Type B pancreatic cell (in vitro differentiated cells): ENCODE results near the gene TCF19. TPM values are rescaled to one million over a fixed set of nuclear protein-coding genes. Genes with fewer than 3 reads are reported as not detected.

Experiments
- DNase-seq: peaks from one replicate; pipeline ENCODE4 v3.0.0; 2021; ENCODE audit warnings: mixed read lengths; ENCODE audit not compliant: unreplicated experiment; ENCODE audit errors: extremely low spot score
- H3K27ac Mint-ChIP-seq: 2 replicates; pipeline ENCODE4 v1.8.0; 2021; ENCODE audit warnings: mild to moderate bottlenecking, mixed read lengths
- H3K27me3 Mint-ChIP-seq: 2 replicates; pipeline ENCODE4 v1.8.0; 2021; ENCODE audit warnings: mixed read lengths
- H3K36me3 Mint-ChIP-seq: 2 replicates; pipeline ENCODE4 v1.8.0; 2021; ENCODE audit warnings: mixed read lengths
- H3K4me1 Mint-ChIP-seq: one replicate; pipeline ENCODE4 v1.8.0; 2021; ENCODE audit warnings: mixed read lengths; ENCODE audit not compliant: unreplicated experiment
- H3K4me3 Mint-ChIP-seq: 2 replicates; pipeline ENCODE4 v1.8.0; 2021; ENCODE audit warnings: mild to moderate bottlenecking, mixed read lengths
- H3K9me3 Mint-ChIP-seq: 2 replicates; pipeline ENCODE4 v1.8.0; 2021; ENCODE audit warnings: mixed read lengths
- total RNA-seq: library from RNA; stranded (reverse); gene quantifications from 2 replicates; pipeline ENCODE4 v1.2.1, GENCODE V29; 2021; ENCODE audit warnings: low replicate concordance
- TF ChIP-seq, protein P1 (sequence below): fragments of 200-600 bp; sonication (generic); conservative IDR thresholded peaks from 2 replicates; pipeline ENCODE4 v1.5.0; 2021; ENCODE audit warnings: antibody characterized with exemption, mild to moderate bottlenecking

Gene TCF19
- total RNA-seq, 1 donor from 2014 or later = 18.9 TPM

- TF ChIP-seq, protein P1, sequence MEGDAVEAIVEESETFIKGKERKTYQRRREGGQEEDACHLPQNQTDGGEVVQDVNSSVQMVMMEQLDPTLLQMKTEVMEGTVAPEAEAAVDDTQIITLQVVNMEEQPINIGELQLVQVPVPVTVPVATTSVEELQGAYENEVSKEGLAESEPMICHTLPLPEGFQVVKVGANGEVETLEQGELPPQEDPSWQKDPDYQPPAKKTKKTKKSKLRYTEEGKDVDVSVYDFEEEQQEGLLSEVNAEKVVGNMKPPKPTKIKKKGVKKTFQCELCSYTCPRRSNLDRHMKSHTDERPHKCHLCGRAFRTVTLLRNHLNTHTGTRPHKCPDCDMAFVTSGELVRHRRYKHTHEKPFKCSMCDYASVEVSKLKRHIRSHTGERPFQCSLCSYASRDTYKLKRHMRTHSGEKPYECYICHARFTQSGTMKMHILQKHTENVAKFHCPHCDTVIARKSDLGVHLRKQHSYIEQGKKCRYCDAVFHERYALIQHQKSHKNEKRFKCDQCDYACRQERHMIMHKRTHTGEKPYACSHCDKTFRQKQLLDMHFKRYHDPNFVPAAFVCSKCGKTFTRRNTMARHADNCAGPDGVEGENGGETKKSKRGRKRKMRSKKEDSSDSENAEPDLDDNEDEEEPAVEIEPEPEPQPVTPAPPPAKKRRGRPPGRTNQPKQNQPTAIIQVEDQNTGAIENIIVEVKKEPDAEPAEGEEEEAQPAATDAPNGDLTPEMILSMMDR = no peak
- no peak within 1 kb of the TSS for H3K27ac Mint-ChIP-seq
- DNase-seq = no peak
- peaks cover 67% of the 10 kb centered on the region for H3K27me3 Mint-ChIP-seq
- no peaks in the 10 kb centered on the region for H3K36me3 Mint-ChIP-seq
- H3K4me3 Mint-ChIP-seq = no peak within 1 kb of the TSS
- H3K9me3 Mint-ChIP-seq = no peaks in the 10 kb centered on the region
- no peaks in the 10 kb centered on the region for H3K4me1 Mint-ChIP-seq
Observed at GRCh38 chr6:31114541-31114878, 43.9 kb upstream of the TCF19 start, which contains the start of gene PSORS1C1. TSS of gene PSORS1C1 (plus strand) at chr6:31114800. CDS start at chr6:31129633, 14,833 bp downstream.

DNA sequence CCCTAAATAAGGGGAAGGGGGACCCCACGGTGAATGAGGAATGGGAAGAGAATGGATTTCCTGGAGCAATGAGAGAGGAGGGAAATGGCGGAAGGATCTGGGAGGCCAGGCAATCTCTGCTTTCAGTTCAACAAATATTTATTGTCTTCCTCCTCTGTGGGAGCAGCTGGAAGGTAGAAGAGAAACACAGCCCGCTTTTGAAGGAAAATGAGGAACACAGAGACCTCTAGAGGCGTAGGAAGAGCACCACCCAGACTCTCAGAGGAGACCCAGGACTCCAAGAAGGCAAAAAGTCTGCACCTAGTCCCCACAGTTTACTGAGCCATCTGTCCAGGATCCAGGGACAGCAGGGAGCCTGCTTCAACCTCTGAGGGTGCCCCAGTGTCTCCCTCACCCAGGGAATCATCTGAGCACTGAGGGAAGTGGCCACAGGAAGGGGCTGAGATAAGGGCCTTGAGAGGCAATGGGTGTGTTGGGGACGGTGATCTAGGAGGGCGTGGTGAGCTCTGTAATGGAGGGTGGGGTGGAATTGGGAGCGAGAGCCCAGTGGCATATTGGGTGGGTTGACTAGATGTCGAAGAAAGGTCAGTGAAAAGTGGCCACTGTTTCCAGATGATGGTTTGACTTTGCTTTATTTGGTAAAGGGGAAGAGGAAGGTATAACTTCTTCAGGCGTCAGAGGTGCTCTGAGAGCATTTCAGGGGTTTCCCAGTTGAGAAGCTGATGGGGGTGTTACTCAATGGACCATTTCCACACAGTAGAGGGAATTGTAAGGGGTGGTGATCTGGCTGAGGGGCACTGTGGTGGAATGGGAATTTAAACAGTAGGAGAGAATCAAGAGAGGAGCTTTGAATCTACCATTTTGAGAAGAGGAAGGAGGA lies 43.2 kb upstream of the TCF19 start:
- no peaks in the 10 kb centered on the region for H3K4me1 Mint-ChIP-seq
- H3K27ac Mint-ChIP-seq = no peak overlapping the region
- no peak overlapping the region for H3K4me3 Mint-ChIP-seq
- no peak for DNase-seq
- H3K36me3 Mint-ChIP-seq = no peaks in the 10 kb centered on the region
- no peaks in the 10 kb centered on the region for H3K9me3 Mint-ChIP-seq
- TF ChIP-seq, protein P1 = no peak
- H3K27me3 Mint-ChIP-seq = peaks cover 60% of the 10 kb centered on the region

GRCh38 chr6:31115941-31116560 lies 42.3 kb upstream of the TCF19 start:
- H3K4me3 Mint-ChIP-seq = no peak overlapping the region
- no peaks in the 10 kb centered on the region for H3K9me3 Mint-ChIP-seq
- TF ChIP-seq, protein P1 = no peak
- H3K27ac Mint-ChIP-seq = no peak overlapping the region
- H3K36me3 Mint-ChIP-seq = no peaks in the 10 kb centered on the region
- no peaks in the 10 kb centered on the region for H3K4me1 Mint-ChIP-seq
- DNase-seq = no peak
- peaks cover 52% of the 10 kb centered on the region for H3K27me3 Mint-ChIP-seq

- H3K27me3 Mint-ChIP-seq = peaks cover 54% of the 10 kb centered on the region
- H3K36me3 Mint-ChIP-seq = no peaks in the 10 kb centered on the region
- H3K4me3 Mint-ChIP-seq = no peak overlapping the region
- H3K4me1 Mint-ChIP-seq = no peaks in the 10 kb centered on the region
- no peak for DNase-seq
- H3K9me3 Mint-ChIP-seq = no peaks in the 10 kb centered on the region
- TF ChIP-seq, protein P1 = no peak
- H3K27ac Mint-ChIP-seq = no peak overlapping the region
Observed at GRCh38 chr6:31116661-31117385, 41.6 kb upstream of the TCF19 start.

DNA sequence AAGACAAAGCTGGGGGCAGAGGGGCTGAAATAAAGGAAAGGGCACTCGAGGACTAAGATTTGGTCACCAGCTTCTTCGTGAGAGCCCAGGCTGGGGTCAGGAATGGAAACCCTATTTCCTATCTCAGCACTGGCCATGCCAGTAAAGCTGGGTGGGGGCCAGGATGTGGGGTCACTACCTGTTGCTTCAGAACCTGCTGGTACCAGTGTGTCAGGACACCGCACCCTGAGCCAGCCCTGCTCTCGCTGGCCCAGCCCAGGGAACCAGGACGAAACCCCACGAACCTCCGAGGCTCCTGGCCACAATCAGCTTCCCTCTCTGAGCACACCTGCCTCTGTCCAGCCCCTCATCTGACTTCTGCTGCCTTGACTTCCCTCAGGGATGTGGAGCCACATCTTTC lies 40.2 kb upstream of the TCF19 start:
- Mint-ChIP-seq H3K4me1 (no peaks in the 10 kb centered on the region), H3K36me3 (no peaks in the 10 kb centered on the region), H3K27ac (no peak overlapping the region), H3K27me3 (peaks cover 52% of the 10 kb centered on the region), H3K4me3 (no peak overlapping the region), H3K9me3 (no peaks in the 10 kb centered on the region)
- no peak for DNase-seq
- TF ChIP-seq, protein P1 = no peak
